Measurements from ENCODE around the gene GABARAP. TPM values are rescaled to one million over a fixed set of nuclear protein-coding genes. Genes with fewer than 3 reads are reported as not detected.

The GABARAP gene
- total and polyA plus RNA-seq, 2 of the 8 experiments (the other 6 are each of a cell fraction or from before 2014, with no cell fraction given): 252 to 581 TPM

DNA sequence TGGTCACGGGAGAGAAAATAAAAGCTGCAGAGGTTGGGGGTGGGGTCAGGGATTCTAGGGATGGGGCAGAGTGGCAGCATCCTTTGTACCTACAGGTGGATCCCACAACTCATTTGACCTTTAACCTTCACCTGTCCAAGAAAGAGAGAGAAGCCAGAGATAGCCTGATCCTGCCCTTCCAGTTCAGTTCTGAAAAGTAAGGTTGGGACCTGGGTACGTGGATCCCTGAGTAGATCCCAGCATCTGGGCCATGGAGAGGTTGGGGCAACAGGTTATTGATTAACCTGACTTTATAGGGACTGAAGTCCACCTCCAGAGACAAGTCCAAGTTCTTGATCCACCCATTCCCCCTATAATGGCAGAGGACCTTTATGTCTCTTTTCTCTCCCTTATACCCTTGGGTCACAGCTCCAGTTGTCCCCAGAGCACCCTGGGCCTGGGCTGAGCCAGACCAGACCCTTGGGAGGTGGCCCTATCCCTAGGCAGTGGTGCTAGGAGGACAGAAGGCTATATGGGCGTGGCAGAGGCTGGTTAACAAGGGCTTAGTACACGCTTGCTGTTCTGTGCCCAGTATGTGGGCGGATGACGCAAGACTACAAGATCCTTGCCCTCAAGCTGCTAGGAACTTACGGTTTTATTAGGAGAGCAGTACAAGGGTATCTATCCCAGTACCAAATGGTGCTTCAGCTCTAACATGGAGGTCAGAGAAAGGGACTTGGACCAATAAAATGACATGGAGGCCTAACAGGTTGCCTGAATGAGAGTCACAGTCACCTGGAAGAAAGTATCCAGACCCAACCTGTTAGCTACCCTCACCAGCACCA is 16.7 kb upstream of the GABARAP start (continued):
- TF ChIP-seq BRCA1 (IDR thresholded peaks at IDR 0.05; ENCODE audit: low read depth, low read length) (no peak), CBX5 (IDR thresholded peaks at IDR 0.05; ENCODE audit: low read depth, low read length) (no peak), CEBPB (IDR thresholded peaks at IDR 0.05; ENCODE audit: low read depth, low read length) (peak; percentile 65; the same call in 1 of the 2 replicates), CREB1 (IDR thresholded peaks at IDR 0.05) (no peak), SP2 (IDR thresholded peaks at IDR 0.05; ENCODE audit: low read length) (no peak), MAFK (IDR thresholded peaks at IDR 0.05; ENCODE audit: low read depth, low read length) (no peak)
